ENCODE results near the gene TBCEL. TPM values are rescaled to one million over a fixed set of nuclear protein-coding genes. Genes with fewer than 3 reads are reported as not detected.
A peak's percentile ranks its signal among the peaks of the same experiment; 100 is the strongest.
"Not testable (repeated sequence)": the region's sequence is repeated elsewhere in the genome, so short reads cannot be mapped to it uniquely, and the experiment has no call there.

TBCEL gene, protein sequence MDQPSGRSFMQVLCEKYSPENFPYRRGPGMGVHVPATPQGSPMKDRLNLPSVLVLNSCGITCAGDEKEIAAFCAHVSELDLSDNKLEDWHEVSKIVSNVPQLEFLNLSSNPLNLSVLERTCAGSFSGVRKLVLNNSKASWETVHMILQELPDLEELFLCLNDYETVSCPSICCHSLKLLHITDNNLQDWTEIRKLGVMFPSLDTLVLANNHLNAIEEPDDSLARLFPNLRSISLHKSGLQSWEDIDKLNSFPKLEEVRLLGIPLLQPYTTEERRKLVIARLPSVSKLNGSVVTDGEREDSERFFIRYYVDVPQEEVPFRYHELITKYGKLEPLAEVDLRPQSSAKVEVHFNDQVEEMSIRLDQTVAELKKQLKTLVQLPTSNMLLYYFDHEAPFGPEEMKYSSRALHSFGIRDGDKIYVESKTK
- 16.3 and 29.4 TPM in 2 replicates for total RNA-seq

DNA sequence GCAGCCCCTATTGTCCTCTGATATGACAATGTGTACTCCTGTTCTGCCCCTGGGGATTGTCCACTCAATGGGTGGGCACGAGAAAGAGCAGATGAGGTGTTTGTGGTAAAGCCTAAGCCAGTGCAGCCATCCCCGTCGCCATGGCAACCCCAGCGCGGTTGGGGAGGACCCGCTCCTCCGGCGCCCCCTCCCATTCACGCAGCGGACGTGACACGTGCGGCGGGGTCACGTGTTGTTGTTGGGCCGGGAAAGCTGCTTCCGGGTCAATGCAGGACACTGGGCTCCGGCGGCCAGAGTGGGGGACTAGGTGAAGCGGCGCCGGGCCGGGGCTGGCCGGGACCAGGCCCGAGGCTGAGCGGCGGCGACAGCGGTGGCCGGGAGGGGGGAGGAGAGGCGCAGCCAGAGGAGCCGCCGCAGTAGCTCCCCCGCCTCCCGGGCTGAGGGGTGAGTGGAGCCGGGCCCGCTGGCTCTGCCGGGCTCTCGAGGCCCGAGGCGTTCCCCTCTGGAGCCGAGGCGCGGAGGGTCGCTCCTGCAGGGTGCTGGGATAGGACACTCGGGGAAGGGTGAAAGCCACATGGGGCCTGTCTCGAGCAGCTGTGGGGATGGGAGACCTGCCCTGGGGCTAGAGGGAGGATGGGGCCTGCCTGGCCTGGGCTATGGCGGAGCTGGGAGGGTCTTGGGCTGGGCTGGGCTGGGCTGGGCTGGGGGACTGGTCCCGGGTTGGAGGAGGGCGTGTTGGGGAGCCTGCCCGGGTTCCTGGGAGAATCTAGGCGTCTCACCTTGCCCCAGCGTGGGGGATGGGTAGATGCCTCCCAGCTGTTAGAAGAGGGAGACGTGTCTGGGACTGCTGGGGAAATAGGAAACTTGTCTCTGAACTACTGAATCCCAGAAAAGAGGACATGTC lies at the start of gene TBCEL:
TBCEL (plus strand) TSS at position 255 of the 904 bp plus-strand sequence. CDS start 21,589 bp downstream, outside the sequence.
- DNase-seq (ENCODE audit: low read depth in 2 of 2) = peak; percentile 82 to 96

DNA sequence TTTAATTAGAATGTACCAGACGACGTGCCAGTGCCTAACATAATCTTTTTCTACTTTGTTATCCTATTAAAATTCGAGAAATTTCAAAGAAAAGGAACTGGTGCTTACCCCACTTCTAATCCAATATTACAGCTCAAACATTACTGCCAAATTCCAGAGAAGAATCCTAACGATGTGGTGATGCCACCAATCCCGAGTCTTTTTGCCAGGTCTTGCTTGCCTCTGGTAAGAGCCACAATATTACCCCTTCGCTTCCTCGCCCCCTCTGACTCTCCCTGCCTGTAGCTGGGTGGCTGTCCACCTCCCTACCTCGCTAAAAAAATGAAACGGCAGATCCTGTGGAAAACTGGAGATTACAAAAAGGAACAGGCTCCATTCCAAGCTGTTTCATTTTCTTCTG lies 49.4 kb upstream of the TBCEL start:
- DNase-seq (ENCODE audit: low read depth in 2 of 2) = no peak

DNA sequence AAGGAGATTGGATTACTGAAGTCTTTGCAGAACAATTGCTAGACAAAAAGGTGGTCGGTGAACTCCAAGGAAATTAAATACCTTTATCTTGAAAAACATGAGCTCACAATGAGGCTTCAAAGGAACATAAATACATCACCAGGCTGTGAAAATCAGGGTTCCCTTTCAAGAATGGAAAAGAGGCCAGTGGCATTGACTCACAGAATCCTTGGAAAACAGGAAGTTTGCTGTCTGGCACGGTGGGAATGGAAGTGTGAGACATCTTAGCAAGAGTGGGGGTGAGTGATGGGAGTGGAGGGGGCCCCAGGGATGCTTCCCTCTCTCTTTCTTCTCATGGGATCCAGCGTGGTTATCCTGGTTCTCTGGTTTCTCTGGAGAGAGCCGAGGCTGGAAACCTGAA lies 48.9 kb upstream of the TBCEL start:
- DNase-seq (ENCODE audit: low read depth in 2 of 2) = peak in 1 of 2 donors; percentile 59

DNA sequence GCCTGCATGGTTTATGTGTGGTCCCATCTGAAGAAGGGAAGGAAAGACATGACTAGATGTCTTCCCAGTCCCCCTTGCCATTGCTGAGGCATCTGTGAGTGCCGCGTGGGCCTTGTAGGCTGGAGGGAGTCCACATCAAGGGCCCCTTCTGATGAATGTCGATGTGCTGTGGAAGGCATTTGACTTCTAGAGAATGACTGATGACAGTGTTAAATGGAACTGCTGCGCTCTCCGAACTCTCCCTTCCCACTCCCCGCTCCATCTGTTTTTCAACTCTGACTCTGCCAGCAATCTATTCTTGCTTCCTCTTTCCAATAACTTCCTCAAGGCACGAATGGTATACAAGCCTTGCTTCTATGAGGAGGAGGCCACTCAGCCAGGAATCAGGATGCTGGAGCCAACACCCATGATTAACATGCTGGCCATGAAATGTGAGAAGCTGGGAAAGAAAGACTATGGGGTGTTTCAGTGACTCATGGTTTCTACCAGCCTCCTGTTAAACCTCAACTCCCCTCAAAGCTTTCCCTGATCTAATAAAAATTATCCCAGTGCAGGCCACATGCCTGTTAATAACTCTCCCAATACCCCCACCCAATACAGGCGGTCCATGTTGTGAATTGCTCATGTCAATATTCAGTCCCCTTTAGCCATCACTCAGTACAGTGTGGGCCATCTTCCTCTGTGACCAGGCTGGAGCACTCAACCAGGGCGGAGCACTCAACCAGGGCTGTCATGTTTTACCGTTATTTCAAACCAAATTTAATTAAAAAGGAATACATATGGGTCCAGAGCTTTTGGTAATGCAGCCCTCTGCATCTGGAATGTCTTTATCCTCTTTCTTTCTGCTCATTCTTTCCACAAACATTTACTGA lies 46.4 kb upstream of the TBCEL start:
- no peak for DNase-seq (ENCODE audit: low read depth in 2 of 2)

DNA sequence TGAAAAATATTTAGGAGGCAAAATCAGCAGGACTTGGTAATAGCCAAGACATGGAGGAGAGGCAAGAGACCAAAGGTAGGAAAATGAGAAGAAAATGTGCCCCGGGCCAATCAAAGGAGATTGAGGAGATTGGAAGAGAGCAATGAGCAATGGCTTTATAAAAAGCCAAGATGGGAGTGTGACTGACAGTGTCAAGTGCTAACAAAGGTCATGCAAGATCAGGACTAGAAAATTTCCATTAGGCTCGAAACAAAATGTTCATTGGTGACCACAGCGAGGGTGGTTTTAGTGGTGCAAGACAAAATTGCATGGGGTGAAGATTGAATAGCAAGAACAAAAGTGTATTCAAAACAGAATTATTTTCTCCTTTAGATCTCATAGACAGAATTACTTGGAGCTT lies 45.2 kb upstream of the TBCEL start:
- no peak for DNase-seq (ENCODE audit: low read depth in 2 of 2)

DNA sequence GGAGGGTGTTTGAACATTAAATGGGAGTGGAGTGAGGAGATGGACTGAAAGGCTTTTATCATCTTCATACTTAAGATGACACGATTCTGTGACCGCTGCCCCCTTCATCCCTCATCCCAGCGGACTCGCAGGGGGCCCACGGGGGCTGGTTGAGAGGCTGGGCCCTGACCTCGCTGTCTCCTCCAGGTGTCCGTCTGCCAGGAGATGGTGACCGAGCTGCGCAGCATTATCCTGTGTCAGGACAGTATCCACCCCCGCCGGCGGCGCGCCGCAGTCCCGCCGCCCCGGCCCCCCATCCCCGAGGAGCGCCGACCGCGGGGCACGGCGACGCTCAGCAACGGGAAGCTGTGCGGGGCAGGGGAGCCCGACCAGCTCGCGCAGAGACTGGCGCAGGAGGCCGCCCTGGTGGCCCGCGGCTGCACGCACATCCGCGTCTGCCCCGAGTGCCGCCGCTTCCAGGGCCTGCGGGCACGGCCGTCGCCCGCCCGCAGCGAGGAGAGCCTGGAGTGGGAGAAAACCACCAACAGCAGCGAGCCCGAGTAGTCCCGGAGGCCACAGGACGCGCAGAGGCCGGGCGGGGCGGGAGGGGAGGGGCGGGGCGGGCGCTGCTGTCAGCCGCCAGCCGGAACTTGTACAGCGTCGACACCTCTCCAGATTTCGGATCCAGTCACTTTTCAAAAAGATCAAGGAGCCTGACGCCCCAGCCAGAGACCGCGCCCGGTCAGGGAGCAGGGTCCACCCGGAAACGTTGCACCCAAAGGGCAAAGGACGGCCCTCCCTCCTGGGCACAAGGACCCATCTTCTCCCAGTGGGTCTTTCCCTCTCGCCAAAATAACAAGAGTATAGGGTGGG lies 38.0 kb upstream of the TBCEL start:
- peak; percentile 54 to 55 for DNase-seq (ENCODE audit: low read depth in 2 of 2)

DNA sequence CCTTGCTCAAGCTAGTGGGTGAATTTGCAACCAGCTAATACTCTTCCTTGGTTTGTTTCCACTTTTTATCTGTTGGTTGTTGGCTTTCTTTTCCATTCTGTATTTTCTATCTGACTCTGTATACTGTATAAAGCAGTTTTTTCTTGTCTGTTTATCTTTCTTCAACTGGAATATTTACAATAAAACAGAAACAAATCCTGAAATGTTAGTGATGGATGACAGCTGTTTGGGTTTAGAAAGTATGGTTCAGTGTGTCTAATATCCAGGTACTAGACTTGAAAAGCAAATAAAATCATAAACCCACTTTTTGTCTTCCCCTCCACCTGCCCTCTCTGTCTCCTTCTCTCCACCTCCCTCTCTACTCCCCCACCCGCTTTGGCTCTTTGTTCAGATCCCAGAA lies 35.3 kb upstream of the TBCEL start:
- DNase-seq (ENCODE audit: low read depth in 2 of 2) = no peak

DNA sequence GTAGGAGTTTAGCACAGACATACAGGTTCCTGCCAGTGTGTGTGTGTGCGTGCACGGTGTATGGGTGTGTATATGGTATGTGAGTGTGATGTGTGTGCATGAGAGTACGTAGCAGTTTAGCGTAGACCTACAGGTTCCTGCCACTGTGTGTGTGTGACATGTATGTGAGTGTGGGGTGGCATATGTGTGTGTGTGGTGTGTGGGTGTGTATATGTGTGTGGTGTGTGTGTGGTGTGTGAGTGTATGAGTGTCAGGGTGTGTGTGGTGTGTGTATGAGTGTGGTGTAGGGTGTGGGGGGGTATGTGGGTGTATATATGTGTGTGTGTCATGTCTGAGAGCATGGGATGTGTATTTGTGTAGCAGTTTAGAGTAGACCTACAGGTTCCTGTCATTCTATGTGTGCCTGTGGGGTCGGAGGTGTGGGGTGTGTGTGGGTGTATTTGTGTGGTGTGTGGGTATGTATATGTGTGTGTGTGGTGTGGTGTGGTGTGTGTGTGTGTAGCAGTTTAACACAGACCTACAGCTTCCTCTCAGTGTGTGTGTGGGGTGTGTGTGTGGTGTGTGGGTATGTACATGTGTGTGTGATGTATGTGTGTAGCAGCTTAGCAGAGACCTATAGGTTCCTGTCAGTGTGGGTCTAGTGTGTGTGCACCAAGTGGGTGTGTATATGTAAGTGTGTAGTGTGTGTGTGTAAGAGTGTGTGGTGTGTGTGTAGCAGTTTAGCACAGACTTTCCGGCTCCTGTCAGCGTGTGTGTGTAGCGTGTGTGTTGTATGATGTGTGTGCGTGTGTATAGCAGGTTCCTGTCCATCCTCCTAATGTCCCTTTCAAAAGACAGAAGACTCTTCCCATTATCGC lies 31.8 kb upstream of the TBCEL start:
- DNase-seq (ENCODE audit: low read depth in 2 of 2) = no peak

DNA sequence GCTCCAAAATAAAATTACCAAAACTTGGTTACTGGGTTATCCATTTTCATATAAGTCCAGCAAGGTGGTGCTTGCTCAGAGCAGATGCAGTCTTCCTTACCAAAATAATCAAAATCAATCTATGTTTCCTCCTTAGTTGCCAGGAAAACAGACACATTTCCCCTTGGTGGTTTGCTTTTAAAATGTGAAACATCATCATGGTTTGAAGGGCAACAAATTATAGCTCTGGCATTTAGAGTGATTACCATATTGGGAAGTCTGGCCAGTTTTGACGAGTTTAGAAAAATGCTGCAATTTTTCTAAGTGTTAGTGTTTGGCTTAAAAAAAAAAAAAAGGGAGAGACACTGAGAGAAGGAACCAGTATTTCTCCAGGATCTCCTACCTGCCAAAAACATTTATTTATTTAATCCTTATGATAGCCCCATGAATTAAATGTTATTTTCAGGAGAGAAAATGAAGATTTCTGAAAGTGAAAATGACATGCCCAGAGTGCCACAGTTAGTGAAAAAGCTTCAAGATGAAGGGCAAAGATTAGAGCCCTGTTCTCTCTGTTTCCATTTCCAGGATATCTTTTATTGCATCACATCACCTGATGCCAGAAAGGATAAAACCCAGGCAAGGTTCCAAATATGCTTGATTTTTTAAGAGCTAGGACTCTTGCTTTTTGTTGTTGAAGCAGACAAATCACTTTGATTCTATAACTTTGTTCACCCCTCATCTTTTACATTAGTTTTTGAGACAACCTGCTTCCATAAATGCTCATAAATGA lies 29.6 kb upstream of the TBCEL start:
- no peak for DNase-seq (ENCODE audit: low read depth in 2 of 2)

DNA sequence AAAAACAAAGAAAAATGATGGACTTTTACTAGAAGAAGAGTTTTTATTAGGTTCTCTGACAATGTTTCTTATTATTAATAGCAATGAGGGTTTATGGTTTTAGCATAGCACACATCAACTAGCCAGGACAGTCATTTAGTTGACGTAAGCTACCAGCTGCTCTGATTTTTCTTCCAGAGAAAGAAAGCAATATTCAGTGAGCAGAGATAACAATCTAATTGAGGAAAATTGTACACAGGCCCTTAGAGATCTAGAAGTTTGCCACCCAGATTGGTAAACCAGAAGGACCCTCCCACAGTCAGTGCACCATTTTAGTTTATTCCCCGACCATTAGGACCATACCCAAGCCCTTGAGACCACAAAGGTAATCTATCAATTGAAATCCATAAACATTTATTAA lies 28.7 kb upstream of the TBCEL start:
- no peak for DNase-seq (ENCODE audit: low read depth in 2 of 2)

DNA sequence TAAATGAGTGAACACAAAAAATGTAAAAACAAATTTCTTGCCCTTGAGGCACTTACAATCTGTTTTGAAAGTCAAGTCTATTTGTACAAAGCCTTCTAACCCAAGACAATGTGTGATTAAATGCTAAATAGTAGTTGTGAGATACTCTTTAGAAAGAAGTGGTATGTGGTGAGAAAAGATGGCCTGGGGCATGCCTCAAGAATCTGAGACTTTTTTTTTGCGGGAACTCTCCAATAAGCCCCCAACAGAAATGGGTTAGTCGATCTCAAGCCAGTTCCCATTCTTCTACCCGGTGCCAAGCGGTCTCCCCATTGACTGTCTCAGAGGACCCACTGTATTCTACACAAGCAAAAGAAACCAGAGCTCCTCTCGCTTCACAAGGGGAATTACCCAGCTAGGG lies 26.9 kb upstream of the TBCEL start:
- no peak for DNase-seq (ENCODE audit: low read depth in 2 of 2)

DNA sequence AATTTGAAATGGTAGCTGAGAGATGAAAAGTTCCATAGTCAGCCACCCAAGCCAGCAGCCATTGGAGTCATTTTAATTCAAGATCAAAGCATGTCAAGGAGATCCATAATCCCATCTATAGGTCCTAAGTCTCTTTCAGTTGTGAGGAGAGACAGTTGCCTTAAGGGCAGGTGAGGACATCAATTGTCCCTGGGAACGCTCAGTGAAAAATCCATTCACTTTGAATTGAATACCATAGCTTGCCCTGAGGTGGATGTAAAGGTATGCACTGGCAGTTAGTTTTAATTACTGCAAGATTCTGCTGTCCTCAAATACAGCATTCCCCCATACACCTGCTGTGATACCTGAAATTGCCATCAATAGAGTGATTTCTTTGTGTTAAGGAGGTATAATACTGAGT lies 25.3 kb upstream of the TBCEL start:
- DNase-seq (ENCODE audit: low read depth in 2 of 2) = no peak

DNA sequence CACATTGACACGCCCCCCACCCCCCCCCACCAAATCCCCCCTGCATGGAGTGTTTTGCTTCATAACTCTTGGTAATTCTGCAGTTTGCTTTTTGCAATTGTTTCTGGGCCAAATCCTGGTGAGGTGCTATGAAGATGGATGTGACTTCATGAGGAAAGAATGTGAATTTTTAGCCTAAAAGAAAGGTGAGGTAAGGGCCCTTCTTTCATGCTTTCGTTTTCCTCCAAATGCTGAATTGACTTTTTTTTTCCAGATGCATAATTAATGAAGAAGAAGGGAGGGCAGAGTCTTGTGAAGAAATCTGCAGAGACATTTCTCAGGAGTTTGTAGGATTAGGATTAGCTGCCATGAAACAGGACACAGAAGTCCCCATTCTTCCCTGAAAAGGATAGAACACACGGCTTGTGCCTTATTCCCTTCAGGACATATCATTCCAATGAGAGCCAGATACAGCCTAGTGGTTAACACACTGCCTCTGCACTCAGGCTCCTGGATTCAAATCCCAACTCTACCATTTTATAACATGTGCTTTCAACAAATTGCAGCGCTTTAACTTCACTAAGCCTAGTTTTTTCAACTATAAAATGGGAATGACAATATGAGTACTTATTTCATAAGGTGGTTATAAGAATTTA lies 19.6 kb upstream of the TBCEL start:
- no peak for DNase-seq (ENCODE audit: low read depth in 2 of 2)

DNA sequence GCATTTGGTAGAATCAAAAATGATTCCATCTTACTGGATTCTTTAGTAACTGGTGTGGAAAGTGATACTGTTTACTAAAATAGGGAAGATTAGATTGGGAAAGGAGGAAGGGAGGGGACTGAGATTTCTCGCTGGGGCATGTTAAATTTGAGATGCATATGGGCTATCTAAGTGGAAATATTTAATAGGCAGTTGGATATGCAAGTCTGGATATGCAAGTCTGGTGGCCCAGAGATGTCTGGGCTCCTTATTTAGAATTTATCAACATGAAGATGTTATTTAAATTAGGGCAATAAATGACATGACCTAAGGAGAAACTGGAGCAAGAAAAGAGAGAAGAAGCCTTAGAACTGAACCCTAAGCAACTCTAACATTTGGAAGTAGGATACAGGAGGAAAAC lies 17.0 kb upstream of the TBCEL start:
- no peak for DNase-seq (ENCODE audit: low read depth in 2 of 2)

DNA sequence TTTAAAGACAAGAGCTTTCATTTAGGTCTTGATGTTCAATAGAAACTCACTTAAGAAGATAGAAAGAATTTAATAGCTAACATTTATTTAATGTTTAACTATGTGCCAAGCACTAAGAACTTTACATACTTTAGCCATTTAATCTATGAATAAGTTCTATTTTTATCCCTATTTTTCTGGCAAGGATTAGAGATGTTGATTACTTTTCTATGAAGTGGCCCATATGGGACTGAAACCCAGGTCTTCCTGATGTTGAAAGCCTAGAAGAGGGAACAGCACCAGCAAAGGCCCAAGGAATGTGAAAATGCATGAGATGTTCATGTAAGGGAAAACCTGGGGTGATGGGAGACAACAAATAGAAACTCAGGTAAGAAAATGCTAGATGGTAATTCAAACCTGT lies 15.4 kb upstream of the TBCEL start:
- no peak for DNase-seq (ENCODE audit: low read depth in 2 of 2)

DNA sequence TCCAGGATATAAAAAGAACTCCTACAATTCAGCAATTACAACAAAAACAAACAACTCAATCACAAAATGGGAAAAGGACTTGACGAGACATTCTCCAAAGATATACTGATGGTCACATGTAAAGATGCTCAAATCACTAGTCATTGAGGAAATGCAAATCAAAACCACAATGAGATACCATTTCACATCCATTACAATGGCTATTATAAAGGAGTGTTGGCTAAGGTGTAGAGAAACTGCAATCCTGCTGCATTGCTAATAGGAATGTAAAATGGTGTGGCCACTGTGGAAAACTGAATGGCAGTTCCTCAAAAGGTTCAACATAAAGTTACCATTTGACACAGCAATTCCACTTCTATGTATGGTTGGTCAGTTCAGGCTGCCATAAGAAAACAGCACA lies 11.8 kb upstream of the TBCEL start:
- no peak for DNase-seq (ENCODE audit: low read depth in 2 of 2)

DNA sequence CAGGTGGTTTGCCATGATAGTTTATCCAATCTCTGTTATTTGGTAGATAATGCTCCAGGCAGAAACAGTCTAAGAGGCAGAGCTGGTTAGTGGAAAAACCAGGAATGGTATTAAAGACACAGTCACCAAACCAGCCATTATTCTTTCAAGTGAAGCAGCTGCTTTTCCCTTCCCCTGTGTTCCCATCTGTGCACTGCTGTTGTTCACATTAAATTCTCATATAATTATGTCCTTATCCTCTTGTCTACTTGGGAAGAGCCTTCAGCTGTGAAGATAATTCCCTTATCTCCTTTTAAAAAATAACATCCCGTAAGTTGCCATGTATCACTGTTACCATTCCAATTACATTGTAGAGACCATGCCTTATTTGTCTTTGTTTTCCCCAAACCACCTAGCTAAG lies 5.2 kb upstream of the TBCEL start:
- no peak for DNase-seq (ENCODE audit: low read depth in 2 of 2)

DNA sequence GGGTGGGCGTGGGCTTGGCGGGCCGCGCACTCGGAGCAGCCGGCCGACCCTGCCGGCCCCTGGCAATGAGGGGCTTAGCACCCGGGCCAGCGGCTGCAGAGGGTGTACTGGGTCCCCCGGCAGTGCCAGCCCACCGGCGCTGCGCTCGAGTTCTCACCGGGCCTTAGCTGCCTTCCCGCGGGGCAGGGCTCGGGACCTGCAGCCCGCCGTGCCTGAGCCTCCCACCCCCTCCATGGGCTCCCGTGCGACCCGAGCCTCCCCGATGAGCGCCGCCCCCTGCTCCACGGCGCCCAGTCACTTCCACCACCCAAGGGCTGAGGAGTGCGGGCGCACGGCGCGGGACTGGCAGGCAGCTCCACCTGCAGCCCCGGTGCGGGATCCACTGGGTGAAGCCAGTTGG lies 2.2 kb upstream of the TBCEL start:
- not testable (repeated sequence) for DNase-seq (ENCODE audit: low read depth in 2 of 2)

Measured in lung microvascular endothelial cell (primary cell).